Stomach (tissue), 9 donors: ENCODE data around the gene FANCD2. TPM values are rescaled to one million over a fixed set of nuclear protein-coding genes. Genes with fewer than 3 reads are reported as not detected.
A peak's percentile ranks its signal among the peaks of the same experiment; 100 is the strongest.

Source experiments
- DNase-seq, 2 donors: peaks; one replicate each; pipeline versions ENCODE4 v3.0.0 to v3.0.0-alpha.2; 2013 to 2019
- H3K27ac ChIP-seq, 5 donors: fragments of 200-600 bp in 4 of 5; sonication (generic) in 4 of 5; one replicate each; pipeline ENCODE4 v1.5.1; 2013 to 2019; ENCODE audit warnings: mild to moderate bottlenecking in 1 of 5, moderate library complexity in 1 of 5
- H3K27me3 ChIP-seq, 3 donors: fragments of 200-600 bp; sonication (generic); one replicate each; pipeline ENCODE4 v1.5.1; 2017 to 2019; ENCODE audit warnings: mixed run types in 1 of 3
- H3K36me3 ChIP-seq, 4 donors: fragments of 200-600 bp; sonication (generic); 1 replicate in 3 of 4; 2 replicates in 1 of 4; pipeline ENCODE4 v1.5.1; 2016 to 2019
- H3K4me1 ChIP-seq, 4 donors: fragments of 200-600 bp; sonication (generic); one replicate each; pipeline ENCODE4 v1.5.1; 2016 to 2019
- H3K4me3 ChIP-seq, 4 donors: fragments of 200-600 bp; sonication (generic) in 3 of 4; one replicate each; pipeline ENCODE4 v1.5.1; 2016 to 2019; ENCODE audit warnings: mild to moderate bottlenecking in 1 of 4
- H3K9me3 ChIP-seq, 4 donors: fragments of 200-600 bp; sonication (generic); one replicate each; pipeline ENCODE4 v1.5.1; 2016 to 2019
- CTCF ChIP-seq, 7 experiments: fragments of 450-650 bp in 4 of 7; fragments of 200-600 bp in 3 of 7; sonication (generic) in 3 of 7; IDR thresholded peaks; one replicate each; pipeline ENCODE4 v1.5.1; 2016 to 2019; ENCODE audit warnings: antibody characterized with exemption in 7 of 7, control low read depth in 2 of 7, mild to moderate bottlenecking in 1 of 7
- EP300 ChIP-seq: sonication (generic); formaldehyde crosslinking; IDR thresholded peaks from one replicate; pipeline ENCODE4 v1.6.1; 2017; ENCODE audit warnings: antibody characterized with exemption
- POLR2A ChIP-seq, 4 donors: fragments of 450-650 bp; IDR thresholded peaks; one replicate each; pipeline ENCODE4 v1.6.1; 2016; ENCODE audit warnings: antibody characterized with exemption in 4 of 4, control low read depth in 2 of 4, mild to moderate bottlenecking in 1 of 4, moderate library complexity in 1 of 4
- POLR2AphosphoS5 ChIP-seq, 3 donors: sonication (generic); formaldehyde crosslinking; IDR thresholded peaks; one replicate each; pipeline ENCODE4 v1.6.1; 2016; ENCODE audit warnings: antibody characterized with exemption in 3 of 3
- WGBS, 5 donors: extraction: QIAGEN DNeasy Blood & Tissue Kit in 3 of 5; methylation state at CpG; one replicate each; pipeline versions ENCODE4 v1.1.5 to v1.1.7; 2013 to 2018; 5-methylcytosine and 5-hydroxymethylcytosine counted together
- intact Hi-C: fragments of 100-400 bp; cut with DNase I; formaldehyde crosslinking; loops from one replicate; pipeline ENCODE4 v1.15.1; 2023; ENCODE audit warnings: low total_unique reads
- polyA plus RNA-seq, 3 donors: library from polyadenylated mRNA; stranded (reverse); fragments of 200-250 nt; gene quantifications; one replicate each; pipeline ENCODE4 v1.2.3, GENCODE V29; 2013
- total RNA-seq, 5 donors: library from RNA; depleted of rRNA; stranded (reverse); fragments of >200 nt; gene quantifications; one replicate each; pipeline versions ENCODE4 v1.1.0 to v1.2.3, GENCODE V29; 2014 to 2016
- donor health status: healthy with polysubstance abuse.
- donor health status: Bipolar disorder and iron deficiency.
- donor health status: healthy.

FANCD2 gene
- total and polyA plus RNA-seq, 8 donors = 0.61 to 21.1 (median 5.7) TPM

GRCh38 chr3:9980251-9980650, 46.0 kb upstream of the FANCD2 start:
- peak overlapping the region in 1 of 5 donors; percentile 14 for H3K27ac ChIP-seq
- 94 to 100% (median 96%) methylated on average over 2 of the region's 2 CpGs for WGBS, 5 donors
- H3K27me3 ChIP-seq = no peaks in the 10 kb centered on the region
- H3K9me3 ChIP-seq = no peaks in the 10 kb centered on the region
- H3K4me1 ChIP-seq = peaks cover 18 to 81% (median 43%) of the 10 kb centered on the region in 4 donors
- H3K4me3 ChIP-seq = no peak overlapping the region
- peaks cover 12 to 65% (median 53%) of the 10 kb centered on the region in 4 donors for H3K36me3 ChIP-seq
- DNase-seq = no peak
- intact Hi-C loops = no loop called here
- TF ChIP-seq EP300 (no peak), POLR2A (IDR thresholded peaks at IDR 0.05) (no peak), POLR2AphosphoS5 (IDR thresholded peaks at IDR 0.05) (no peak), CTCF (IDR thresholded peaks at IDR 0.05) (no peak)

GRCh38 chr3:9986230-9986725, 40.0 kb upstream of the FANCD2 start:
- H3K27me3 ChIP-seq = no peaks in the 10 kb centered on the region
- H3K4me1 ChIP-seq = peaks cover 24 to 53% (median 40%) of the 10 kb centered on the region in 4 donors
- peak overlapping the region; percentile 53 to 92 (median 87) for H3K27ac ChIP-seq
- TF ChIP-seq POLR2AphosphoS5 (IDR thresholded peaks at IDR 0.05) (no peak), CTCF (IDR thresholded peaks at IDR 0.05) (no peak), POLR2A (IDR thresholded peaks at IDR 0.05) (no peak), EP300 (no peak)
- H3K9me3 ChIP-seq = no peaks in the 10 kb centered on the region
- peaks cover 0 to 20% (median 17%) of the 10 kb centered on the region in 4 donors for H3K36me3 ChIP-seq
- intact Hi-C loops = no loop called here
- H3K4me3 ChIP-seq = peak overlapping the region; percentile 86 to 96 (median 90)
- DNase-seq = no peak
- WGBS, 5 donors = 0 to 1% (median 1%) methylated on average over 10 to 17 of the region's 17 CpGs

GRCh38 chr3:9994086-9994844, 32.0 kb upstream of the FANCD2 start:
- no peaks in the 10 kb centered on the region for H3K27me3 ChIP-seq
- H3K9me3 ChIP-seq = no peaks in the 10 kb centered on the region
- no peak overlapping the region for H3K4me3 ChIP-seq
- intact Hi-C loops = no loop called here
- H3K27ac ChIP-seq = no peak overlapping the region
- peak in 1 of 2 donors; percentile 9 for DNase-seq
- peaks cover 0 to 21% (median 12%) of the 10 kb centered on the region in 4 donors for H3K36me3 ChIP-seq
- TF ChIP-seq POLR2AphosphoS5 (IDR thresholded peaks at IDR 0.05) = no peak
- no peak for TF ChIP-seq POLR2A (IDR thresholded peaks at IDR 0.05)
- no peak for TF ChIP-seq EP300
- no peak for TF ChIP-seq CTCF (IDR thresholded peaks at IDR 0.05)
- peaks cover 0 to 7% (median 0%) of the 10 kb centered on the region in 4 donors for H3K4me1 ChIP-seq
- 89 to 95% (median 91%) methylated on average over 10 of the region's 10 CpGs for WGBS, 5 donors

- peak in 1 of 2 donors; percentile 13 for DNase-seq
- peaks cover 0 to 28% (median 14%) of the 10 kb centered on the region in 4 donors for H3K36me3 ChIP-seq
- no peaks in the 10 kb centered on the region for H3K9me3 ChIP-seq
- intact Hi-C loops = no loop called here
- H3K4me1 ChIP-seq = no peaks in the 10 kb centered on the region
- H3K4me3 ChIP-seq = no peak overlapping the region
- no peaks in the 10 kb centered on the region for H3K27me3 ChIP-seq
- no peak overlapping the region for H3K27ac ChIP-seq
- WGBS, 5 donors = 96 to 99% (median 97%) methylated on average over 7 of the region's 7 CpGs
- TF ChIP-seq POLR2AphosphoS5 (IDR thresholded peaks at IDR 0.05) = no peak
- TF ChIP-seq POLR2A (IDR thresholded peaks at IDR 0.05) = no peak
- no peak for TF ChIP-seq CTCF (IDR thresholded peaks at IDR 0.05)
- TF ChIP-seq EP300 = no peak
Observed at GRCh38 chr3:10000686-10001085, 25.6 kb upstream of the FANCD2 start.
